ENCODE measurements around the gene OLFML2B.
"Not testable (repeated sequence)": the region's sequence is repeated elsewhere in the genome, so short reads cannot be mapped to it uniquely, and the experiment has no call there.

The OLFML2B gene

DNA sequence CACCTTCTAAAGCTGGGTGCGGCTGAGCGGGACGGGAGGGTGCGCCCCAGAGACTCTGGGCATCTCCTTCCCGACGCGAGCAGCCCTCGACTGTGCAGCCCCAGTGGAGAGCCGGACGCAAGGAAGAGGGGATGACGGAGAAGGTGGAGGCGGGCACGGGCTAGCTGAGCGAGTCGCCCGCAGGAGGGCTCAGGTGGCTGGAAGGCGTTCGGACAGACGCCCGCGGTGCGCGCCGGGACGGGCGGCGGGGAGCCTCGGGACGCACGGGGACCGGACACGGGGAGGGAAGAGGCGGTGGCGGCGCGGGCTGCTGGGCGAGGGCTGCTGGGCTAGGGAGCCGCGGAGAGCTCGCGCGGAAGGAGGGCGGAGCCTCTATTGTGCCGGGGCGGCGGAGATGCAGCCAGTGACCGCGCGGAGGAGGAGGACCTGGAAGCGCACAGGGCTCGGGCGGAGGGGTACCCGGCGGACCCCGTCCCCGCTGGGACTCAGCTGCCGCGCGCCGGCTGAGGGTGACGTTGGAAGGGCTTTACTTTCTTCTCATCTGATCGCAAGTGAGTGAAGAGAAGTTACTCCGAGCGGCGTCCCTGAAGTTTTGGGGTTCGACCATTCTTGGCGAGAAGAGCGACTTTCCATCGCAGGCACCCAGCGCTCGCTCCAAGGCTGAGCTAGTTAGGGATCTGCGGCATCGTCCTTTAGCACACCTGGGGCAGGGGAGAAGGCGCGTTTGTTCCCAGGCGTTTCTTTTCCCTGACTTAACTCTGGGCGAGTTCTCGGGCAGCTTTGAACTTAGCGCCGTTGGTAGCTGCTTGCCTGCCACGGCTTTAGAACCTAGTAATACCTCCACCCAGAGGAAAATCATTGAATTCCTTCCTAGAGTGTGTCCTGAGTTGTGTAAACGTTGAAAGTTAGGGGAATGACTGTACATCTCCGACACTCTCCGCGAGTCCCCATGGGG is at the start of gene OLFML2B:
TSS of gene OLFML2B (minus strand) at position 323 of the 955 bp plus-strand sequence. CDS start 439 bp downstream, outside the sequence.
- DNase-seq, result peak in 1 of 2 experiments; percentile 49

DNA sequence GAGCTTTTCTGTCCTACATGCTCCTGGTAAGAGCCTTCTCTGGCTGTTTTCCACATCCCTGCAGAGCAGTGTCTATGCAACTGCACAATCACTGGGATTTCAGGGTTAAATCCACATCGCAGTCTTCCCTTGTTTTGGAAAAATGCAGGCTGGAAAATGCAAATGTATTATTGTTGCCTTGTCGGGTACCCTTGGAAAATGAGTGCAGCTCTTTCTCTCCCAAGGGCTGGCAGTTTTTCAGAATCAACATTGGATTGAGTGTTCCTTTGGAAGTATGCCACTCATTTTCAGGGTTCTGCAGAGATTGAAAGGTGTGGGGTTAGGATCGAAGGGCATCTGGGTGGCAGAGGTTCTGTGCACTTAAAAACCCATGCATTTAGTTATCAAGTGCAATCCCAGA is 49.1 kb upstream of the OLFML2B start:
- DNase-seq, result no peak

DNA sequence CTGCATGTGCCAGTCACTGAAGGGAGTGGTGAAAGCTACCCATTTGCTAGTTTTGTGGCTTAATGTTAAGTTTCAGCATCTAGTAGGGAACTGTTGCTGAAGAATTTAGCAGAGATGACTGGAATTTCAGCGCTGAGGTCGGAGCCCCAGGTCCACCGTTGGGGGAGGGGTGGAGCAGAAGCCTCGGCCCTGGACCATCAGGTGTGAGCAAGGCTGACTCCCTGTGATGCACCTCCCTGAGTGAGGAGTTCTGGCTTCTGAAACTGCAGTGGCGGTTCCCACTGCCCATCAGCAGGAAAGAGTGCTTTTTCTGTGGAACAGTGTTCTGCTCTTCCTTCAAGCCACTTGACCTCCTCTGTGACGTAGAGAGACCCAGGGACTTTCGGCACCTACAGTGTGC is 47.2 kb upstream of the OLFML2B start:
- no peak for DNase-seq

DNA sequence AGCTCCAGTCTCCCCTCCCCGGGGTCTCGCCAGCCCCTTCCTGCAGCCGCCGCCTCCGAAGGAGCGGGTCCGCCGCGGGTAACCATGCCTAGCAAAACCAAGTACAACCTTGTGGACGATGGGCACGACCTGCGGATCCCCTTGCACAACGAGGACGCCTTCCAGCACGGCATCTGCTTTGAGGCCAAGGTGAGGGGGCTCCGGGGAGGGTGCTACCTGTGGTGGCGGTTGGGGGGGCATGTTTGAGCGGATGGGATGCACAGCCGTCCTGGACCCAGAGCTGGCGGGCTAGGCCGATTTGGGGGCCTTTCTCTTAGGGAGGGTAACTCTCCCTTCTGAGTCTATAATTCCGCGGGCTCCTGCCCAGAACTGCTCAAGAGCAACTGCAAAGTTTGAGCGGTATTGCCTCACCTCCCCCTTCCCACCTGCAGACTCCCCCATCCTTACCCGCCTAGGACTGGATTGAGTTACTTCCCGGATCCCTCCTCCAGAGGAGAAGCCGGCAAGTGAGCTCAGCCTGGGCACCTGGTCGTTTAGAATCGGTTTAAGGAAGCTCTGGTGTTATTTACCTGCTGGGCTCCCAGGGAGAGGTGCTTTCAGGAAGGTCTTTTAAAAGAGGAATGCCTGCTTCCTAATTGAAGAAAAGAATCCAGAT is 46.6 kb upstream of the OLFML2B start:
- DNase-seq, result no peak

DNA sequence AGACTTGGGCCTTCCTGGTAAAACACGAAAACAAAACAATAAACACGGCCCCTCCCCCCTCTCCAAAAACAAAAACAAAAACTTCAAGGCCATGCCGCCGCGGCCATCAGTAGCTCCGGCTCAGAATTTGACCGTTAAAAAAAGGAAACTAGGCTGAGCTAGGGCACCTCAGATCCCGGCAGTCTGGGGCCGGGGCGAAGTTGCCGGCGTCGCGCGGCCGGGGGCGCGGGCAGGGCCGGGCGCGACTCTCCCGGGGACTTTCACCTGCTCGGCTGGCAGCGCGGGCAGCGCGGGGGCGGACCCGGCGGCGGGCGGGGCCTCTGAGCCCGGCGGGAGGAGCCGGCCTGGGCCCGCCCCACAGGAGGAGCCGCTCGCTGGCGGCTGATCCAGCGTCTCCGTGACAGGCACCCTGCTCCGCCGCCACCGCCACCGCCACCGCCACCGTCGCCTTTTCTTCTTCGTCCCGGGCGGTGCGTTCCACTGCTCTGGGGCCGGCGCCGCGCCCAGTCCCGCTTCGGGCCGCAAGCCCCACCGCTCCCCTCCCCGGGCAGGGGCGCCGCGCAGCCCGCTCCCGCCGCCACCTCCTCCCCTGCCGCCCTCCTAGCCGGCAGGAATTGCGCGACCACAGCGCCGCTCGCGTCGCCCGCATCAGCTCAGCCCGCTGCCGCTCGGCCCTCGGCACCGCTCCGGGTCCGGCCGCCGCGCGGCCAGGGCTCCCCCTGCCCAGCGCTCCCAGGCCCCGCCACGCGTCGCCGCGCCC is 45.8 kb upstream of the OLFML2B start, which contains the start of gene NOS1AP:
TSS of gene NOS1AP (plus strand) at position 358 of the 760 bp plus-strand sequence. CDS start 487 bp downstream, outside the sequence.
- peak in 1 of 2 experiments; percentile 37 for DNase-seq

DNA sequence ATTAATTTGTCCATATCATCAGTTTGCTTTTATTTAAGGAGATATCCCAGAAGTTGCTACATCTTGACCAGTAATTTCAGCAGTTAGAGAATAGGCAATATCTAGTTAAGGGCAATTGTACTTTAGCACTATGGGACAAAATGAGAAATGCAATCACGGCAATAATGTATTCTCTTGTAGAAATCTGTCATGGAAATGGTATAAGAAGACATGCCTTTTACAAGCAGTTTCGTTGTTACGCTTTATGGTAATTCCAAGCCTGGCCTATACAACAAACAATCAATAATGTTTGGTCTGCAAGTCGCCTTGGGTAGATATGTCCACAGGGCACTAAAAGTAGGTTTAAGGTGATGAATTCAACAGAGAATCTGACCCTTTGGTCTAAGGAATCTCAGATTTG is 44.6 kb upstream of the OLFML2B start:
- DNase-seq, result no peak

DNA sequence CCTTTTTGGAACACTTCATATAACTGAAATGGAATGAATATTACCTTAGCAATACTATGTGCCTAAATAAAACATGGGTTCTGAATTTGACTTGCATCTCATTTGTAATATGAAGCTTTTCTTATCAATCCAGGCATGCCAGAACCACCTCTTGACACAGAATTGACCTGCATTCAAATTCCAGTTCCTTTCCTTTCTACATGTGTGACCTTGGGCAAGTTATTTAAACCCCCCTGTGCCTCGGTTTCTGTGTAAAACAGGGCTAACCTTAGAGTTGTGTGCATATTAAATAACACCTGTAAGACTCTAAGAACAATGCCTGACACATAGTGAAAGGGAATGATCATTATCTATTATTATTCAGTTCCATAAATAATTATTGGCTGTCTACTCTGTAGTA is 43.8 kb upstream of the OLFML2B start:
- DNase-seq, result no peak

DNA sequence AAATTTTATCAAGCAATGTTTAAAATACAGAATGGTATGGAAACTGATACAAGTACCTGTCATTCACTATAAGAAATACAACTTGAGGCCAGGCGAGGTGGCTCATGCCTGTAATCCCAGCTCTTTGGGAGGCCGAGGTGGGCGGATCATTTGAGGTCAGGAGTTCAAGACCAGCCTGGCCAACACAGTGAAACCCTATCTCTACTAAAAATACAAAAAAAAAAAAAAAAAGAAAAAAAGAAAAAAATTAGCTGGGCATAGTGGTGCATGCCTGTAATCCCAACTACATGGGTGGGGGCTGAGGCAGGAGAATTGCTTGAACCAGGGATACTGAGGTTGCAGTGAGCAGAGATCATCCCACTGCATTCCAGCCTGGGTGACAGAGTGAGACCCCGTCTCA is 43.2 kb upstream of the OLFML2B start:
- not testable (repeated sequence) for DNase-seq

DNA sequence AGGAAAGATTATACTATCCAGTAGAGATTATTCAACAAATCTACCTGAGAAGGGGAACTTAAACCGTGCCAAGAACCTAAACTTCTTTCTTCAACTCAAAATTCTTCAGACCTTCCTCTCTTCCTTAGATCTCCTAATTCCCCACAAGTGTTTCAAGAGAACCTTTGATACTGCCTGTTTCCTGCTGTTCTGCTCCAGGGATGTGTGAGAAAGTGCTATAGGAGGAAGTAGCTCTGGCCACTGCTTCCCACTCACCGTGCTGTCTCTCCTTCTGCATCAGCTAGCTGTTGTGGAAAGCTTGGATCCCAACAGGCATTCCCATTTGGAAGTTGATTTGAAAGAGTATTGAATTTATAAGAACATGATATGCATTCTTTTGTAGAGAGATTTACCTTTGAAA is 41.3 kb upstream of the OLFML2B start:
- no peak for DNase-seq

DNA sequence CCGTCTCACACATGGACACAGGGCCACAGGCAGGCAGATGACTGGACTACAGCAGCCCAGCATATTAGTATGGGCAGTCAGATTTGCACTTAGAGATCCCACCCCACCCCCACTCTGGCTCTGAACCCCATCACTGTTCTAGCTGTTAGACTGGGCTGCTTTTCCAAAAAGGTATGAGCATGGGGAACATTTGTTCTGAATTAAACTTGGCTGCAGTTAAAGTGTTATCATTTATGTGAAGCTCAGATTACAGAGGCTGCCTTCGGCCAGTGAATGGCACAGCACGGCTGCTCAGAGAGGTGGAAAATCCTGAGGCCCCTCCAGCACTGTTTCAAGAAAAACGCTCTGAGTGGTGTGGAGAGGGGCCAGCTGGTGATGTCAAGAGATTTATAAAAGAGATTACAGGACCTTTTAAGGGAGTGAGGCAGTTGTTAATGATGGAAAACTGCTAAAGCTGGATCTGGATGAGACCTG is 38.9 kb upstream of the OLFML2B start:
- no peak for DNase-seq

DNA sequence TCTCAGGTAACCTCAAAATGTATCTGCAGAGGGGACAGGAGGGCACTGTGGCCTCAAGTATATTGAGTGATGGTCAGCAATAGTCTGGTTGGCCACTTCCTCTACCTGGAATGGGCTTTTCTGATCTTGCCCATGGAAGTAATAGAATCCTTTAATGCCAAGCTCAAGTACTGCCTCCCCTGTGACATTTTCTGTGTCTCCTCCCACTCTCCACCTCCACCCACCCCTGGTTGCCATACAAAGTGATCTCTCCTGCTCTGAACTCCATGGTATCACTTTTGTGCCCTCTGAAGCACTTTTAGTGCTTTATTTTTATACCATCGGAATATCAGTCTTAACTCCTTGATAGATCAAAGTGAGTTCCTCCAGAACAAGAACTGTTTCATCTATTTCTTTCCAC is 36.6 kb upstream of the OLFML2B start:
- no peak for DNase-seq

DNA sequence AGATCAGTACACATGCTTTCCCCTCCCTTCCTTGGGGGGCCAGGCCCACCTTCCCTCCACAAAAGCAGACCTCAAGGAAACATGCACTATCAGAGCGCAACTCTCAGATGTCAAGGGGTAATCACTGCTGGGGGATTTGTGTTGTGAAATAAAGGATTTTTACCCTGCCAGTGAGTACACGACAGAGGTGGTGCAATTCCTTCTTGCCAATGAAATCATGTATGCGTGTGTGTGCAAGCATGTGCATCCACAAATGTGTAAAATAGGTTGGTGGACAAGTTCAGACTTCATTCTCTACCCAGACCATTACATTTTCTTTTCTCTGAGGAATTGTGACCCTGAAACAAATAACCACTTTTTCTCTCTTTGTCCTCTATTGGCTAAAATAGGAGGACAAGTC is 36.1 kb upstream of the OLFML2B start:
- no peak for DNase-seq

DNA sequence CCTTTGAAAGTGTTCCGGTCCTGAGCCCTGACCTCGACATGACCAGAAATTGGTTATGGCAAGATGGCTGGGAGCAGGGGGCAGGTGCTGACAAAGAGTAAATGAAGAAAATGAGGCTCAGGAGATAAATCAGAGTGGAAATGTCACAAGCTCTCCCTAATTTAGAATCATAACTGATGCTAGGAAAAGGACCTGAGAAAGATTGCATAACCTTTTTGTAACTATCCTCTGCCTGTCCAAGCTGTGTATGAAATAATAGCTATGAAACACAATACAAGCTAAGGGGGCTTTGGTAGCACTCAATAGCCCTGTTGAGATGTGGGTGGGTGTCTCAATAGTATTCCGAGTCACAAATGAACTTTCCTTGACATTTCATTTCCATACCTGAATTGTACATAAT is 32.9 kb upstream of the OLFML2B start:
- DNase-seq, result no peak

DNA sequence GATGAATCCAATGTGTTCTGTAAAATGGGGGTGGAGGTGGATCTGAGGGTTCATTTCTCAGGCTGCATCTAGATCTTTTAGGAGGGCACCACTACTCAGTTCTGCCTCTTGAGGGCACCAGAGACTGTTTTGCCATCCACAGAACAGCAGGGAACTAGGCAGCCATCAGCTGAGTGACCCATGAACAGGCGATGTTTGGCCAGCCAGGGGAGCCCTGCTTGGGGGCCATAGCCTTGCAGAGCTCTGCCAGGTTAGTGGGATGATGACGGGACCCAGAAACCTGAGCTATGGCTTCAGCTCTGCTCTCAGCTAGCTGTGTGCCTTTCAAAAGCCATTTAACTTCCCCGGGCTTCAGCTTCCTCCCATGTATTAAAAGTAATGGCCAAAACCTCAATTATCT is 32.4 kb upstream of the OLFML2B start:
- peak in 1 of 2 experiments; percentile 47 for DNase-seq

DNA sequence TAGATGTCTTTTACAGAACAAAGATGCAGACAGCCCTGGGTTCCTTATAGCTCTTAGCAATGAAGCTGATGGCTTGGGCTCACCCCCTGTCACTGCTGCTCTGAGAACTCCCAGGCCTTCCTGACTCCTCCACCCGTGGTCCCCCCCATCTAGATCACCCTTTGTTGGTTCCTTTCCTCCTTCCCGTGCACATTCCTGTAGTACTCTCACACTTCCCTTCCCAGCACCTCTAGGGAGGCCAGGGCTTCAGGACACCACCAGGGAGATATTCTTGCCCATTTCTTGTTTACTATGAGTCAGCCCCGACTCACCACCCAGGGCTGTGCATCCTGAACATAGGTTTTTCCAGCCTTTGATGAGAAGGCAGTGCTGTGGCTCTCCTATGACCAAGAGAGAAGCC is 31.4 kb upstream of the OLFML2B start:
- DNase-seq, result peak; percentile 49 to 54

DNA sequence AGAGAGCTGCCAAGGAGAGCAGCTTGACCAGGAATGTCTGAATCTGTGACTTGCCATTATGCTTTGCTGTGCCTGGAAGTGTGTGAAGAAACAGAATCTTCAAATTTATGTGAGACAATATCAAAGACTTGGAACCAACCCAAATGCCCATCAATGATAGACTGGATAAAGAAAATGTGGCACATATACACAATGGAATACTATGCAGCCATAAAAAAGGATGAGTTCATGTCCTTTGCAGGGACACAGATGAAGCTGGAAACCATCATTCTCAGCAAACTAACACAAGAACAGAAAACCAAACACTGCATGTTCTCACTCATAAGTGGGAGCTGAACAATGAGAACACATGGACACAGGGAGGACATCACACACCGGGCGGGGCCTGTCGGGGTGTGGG is 30.3 kb upstream of the OLFML2B start:
- DNase-seq, result not testable (repeated sequence)

DNA sequence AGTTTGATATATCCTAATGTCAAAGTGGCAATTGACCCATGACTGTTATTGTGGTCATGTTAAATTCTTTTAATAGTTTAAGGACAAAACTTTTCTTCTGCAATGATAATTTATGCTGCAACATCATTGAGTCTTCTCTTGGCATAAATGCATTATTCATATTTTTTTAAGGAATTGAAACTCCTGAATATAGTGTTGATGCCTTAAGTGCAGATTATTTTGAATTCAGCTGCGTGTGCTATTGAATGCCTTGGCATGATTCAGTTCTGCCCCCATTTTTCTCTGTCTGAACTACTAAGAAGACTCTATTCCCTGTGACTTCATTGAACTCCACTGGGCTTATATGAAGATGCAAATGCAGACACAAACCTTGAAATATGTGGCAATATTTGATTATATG is 23.3 kb upstream of the OLFML2B start:
- DNase-seq, result no peak

DNA sequence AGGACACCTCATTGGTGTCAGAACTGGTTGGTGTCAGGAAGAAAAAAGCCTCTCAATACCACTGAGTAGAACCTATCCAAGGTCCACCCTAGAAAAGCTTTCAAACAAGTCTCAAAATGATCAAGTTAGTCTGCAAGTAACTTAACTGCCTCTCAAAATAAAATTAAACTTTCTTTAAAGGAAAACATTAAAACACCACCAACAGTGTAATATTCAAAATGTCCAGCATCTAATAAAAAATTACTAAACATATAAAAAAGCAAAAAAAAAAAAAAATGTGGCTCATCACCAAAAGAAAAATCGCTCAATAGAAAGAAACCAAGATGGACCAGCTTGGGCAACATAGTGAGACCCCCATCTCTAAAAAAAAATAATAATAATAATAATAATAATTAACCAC is 18.7 kb upstream of the OLFML2B start:
- no peak for DNase-seq

DNA sequence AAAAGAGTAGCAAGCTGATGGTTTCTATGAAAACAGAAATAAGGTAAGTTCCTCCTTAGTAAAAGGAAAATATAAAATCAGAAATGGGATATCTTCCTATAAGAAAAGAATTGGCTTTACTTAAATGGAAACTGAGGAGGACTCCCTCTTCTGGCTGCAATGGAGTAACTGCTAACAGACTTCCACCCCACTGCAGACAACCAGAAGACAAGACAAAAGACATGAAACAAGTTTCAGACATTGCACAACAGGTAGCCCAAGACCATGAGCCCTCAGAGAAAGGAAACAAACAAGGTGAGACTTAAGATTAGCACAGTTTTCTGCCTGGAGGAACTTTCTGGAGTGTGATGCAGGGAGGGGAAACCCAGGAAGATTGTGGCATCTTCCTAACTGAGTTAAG is 17.0 kb upstream of the OLFML2B start:
- DNase-seq, result peak in 1 of 2 experiments; percentile 3

DNA sequence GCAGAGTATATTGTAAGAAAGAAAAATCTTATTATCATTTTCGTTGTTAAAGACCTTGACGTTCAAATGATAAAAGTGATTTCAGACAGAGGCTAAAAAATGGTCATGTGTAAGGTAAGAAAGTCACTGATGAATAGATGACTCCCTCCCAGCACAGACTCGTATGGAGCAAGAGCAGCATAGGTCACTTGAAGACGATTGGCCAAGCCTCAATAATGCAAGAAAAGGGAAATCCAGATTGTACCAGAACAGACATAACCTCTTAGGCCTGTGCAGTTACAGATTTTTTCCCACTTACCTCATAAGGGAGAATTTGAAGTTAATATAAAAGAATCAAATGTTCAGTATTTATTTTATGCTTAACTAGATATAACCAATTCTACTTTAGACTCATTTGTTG is 16.3 kb upstream of the OLFML2B start:
- no peak for DNase-seq

DNA sequence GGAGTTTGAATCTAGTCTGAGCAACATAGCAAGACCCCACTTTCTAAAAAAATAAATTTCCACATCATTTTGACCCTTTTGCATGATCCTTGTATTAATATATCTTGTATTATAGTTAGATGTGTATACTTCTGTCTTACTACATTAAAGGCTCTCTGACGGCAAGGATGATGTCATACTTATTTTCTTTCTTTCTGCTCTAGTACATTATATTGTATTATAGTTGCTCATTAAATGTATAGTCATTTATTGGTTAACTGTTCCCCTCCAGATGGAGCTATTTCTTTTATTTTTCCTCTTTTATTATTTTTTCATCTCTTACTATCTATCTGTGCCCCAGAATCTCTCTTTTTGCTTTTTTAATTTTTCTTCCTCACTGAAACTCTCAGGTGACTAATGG is 15.0 kb upstream of the OLFML2B start:
- DNase-seq, result no peak

DNA sequence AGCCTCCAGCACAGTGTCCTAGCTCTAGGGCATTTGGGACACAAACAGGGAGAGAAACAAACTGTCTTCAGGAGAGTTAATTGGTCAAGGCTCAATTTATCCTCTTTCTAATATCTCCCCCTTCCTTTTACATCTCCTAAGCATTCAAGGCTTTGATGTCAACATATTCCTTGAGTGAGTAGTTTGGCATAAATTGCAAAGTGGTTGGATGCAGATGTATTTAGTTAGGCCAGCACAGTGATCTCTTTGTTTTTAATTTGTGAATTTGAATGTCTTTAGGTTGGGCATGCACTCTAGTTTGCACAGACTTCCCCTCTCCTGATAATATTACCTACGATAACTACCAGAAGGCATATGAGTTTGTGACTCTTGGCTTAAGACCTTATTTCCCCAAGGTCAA is 12.5 kb upstream of the OLFML2B start:
- no peak for DNase-seq

DNA sequence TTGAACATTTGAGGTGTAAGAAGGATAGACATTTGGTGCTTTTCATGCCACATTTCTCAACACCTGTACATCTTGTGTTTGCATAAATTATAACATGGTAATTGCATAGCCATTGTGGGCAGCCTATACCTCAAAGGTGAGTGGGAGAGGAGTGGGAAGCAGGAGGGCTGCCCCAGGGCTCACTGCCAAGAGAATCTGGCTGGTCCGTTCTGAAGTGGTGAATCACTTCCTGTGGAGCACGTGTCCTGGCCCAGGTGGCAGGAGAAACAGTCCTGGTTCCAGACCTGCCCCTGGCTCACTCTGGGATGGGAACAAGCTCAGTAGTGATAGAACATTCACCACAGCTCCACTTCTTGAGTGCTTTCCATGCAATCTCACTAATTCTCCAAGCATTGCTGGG is 11.6 kb upstream of the OLFML2B start:
- no peak for DNase-seq

All from SW 1271 (cell line).